HG03103 (cell line): ENCODE data around the gene TBCK.
"Not testable (repeated sequence)": the region's sequence is repeated elsewhere in the genome, so short reads cannot be mapped to it uniquely, and the experiment has no call there.

ENCODE experiments used
- ATAC-seq: cut with Tn5 transposase; IDR thresholded peaks from one replicate; pipeline ENCODE4 v1.9.1; 2021; ENCODE audit warnings: low read depth; ENCODE audit not compliant: unreplicated experiment

Gene TBCK

DNA sequence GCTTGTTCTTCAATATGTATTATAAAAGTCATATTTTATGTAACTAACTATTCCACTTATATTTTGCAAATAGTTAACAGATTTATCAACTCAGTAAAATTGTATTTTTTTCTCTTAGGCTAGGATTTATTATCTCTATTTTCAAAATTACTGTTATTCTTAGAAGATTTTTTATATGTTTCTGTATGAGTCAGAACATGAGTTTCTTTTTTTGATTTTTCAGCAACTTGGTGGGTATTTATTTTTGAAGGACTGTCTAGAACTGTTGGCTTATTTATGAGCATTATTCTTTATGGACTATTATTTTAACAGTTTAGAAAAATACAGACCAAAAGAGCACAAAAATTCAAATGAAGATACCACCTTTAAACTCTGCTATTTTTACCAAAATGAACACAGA lies 7.1 kb upstream of the TBCK start:
- no peak for ATAC-seq

GRCh38 chr4:106321814-106322213 lies 5.8 kb upstream of the TBCK start:
- not testable (repeated sequence) for ATAC-seq

DNA sequence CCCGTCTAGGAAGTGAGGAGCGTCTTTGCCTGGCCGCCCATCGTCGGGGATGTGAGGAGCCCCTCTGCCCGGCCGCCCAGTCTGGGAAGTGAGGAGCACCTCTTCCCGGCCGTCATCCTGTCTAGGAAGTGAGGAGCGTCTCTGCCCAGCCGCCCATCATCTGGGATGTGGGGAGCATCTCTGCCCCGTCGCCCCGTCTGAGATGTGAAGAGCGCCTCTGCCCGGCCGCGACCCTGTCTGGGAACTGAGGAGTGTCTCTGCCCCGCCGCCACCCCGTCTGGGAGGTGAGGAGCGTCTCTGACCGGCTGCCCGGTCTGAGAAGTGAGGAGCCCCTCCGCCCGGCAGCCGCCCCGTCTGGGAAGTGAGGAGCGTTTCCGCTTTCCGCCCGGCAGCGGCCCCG lies 5.2 kb upstream of the TBCK start:
- ATAC-seq, result not testable (repeated sequence)

DNA sequence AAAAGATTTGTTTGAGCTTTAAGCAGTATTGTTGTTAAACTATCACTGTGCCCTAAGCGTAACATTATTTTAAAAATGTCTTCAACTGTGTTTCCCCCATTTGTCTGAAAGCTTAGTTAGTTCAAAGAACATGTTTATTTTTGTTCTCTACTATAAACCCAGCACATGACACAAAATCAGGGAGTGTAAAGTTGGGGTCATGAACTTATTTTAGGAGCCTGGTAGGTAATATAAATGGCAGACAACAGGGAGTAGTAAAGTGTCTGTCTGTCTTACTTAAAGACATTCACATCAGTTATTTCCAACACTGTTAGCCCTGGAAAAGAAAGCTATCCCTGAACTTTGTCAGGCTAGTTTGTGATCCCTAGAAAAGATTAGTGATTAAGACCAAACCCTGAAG lies 4.2 kb upstream of the TBCK start:
- no peak for ATAC-seq

- ATAC-seq, result no peak
These were observed 2.5 kb upstream of the TBCK start for GRCh38 chr4:106318511-106318910.

- no peak for ATAC-seq
These were observed 1.8 kb upstream of the TBCK start for GRCh38 chr4:106317815-106318214.

DNA sequence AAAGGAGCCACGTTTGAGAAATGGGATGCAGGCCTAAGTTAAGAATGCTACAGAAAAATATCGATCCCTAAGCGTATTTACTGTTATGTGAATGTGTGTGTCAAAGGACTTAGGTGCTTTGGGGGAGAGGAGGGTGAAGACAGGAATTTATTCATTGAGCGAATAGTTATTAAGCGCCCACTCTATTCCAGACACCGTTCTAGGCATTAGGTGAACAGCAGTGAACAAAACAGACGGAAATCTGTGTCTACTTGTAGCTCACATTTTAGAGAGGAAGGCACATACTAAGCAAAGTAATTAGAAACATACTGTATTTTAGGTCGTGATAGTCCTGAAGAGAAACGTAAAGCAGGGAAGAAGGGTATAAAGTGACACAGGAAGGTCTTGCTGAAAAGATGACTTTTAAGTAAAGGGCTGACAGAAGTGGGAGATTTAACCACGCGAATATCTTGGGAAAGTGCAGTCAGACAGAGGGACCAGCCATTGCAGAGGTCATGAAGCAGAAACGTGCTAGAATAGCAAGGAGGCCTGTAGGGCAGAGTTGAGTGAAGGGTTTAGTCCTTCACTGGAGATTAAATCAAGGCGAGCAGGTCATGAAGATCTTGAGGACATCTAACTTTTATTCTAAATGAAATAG lies 882 bp upstream of the TBCK start:
- ATAC-seq, result no peak

- peak; percentile 17 for ATAC-seq
These were observed 487 bp downstream of the TBCK start for GRCh38 chr4:106315476-106315967.

DNA sequence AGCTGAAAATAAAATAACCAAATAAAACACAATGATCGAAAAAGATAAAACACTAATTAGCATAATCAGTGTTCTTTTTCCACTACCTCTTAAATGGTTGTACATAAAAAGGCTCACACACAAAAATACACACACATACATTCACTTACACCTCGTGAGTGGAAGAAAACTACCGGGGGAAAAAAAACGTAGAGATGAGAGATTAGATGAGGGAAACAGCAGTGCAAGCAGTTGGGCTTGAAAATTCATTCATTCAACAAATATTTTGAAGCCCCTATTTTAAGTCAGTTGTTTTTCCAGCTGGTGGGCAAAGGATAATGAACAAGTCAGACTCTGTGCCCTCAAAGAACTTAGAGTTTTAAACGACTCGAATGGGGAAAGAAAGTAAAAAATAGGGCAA lies 1.0 kb downstream of the TBCK start:
- ATAC-seq, result no peak

DNA sequence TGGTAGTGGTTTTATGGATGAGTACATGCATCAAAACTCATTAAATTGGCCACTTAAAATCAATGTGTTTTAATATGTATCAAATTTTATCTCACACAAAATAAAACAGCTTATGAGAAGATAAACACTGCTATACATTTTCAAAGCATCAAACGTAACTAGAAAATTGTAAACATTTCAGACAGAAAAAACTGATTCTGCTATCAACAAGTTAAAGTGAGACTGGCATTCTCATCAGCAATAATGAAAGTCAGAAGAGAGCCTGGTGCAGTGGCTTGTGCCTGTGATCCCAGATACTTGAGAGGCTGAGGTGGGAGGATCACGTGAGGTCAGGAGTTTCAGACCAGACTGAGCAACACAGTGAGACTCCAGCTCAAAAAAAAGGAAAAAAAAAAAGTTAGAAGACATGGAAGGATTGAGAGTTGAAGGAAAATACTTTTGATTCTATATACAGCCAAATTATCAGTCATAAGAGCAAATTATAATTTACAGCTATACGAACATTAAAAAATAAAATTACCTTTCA lies 2.9 kb downstream of the TBCK start:
- ATAC-seq, result no peak

DNA sequence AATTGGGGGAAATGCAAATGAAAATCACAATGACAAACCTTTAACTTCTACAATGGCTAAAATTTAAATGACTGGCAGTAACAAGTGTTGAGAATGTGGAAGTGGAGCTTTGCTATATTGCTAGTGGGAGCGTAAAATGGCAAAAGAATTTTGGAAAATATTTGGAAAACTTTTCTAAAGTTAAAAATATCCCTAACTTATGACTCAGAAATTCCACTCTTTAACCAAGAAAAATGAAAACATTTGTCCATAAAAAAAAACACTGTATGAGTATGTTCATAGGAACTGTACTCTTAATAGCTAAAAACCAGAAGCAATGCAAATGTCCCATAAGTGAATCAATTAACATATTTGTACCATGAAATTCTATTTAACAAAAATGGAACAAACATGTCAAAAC lies 3.6 kb downstream of the TBCK start:
- no peak for ATAC-seq

GRCh38 chr4:106306561-106306960 lies 9.4 kb downstream of the TBCK start:
- no peak for ATAC-seq

DNA sequence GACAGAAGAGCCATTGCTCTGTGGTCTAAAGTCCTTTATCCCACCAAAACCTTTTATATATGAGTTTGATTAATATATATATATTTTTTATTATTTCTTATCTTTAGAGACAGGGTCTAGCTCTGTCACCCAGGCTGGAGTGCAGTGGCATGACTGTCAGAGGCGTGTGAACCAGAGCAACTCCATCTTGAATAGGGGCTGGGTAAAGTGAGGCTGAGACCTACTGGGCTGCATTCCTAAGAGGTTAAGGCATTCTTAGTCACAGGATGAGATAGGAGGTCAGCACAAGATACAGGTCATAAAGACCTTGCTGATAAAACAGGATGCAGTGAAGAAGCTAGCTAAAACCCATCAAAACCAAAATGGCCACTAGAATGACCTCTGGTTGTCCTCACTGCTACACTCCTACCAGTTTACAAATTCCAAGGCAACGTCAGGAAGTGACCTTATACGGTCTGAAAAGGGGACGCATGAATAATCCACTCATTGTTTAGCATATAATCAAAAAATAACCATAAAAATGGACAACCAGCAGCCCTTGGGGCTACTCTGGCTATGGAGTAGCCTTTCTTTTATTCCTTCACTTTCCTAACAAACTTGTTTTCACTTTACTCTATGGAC lies 10.5 kb downstream of the TBCK start:
- ATAC-seq, result no peak

DNA sequence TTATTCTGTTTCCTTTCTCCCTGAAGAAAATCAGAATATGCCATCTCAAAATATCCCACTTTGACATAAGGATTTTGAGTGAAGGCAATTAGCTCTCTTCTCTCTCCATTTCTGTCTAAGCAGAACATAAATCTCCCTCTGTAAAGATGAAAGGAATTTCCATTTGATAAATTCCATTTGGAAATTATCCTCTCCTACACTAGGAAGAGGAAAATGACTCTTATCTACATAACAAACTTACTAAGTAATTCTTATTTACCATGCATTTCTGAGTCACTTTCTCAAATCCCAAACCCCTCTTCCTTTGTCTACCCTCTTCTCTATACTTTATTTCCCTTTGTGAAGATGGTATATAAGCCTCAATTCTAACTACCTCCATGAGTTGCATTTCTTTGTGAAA lies 11.4 kb downstream of the TBCK start:
- no peak for ATAC-seq

DNA sequence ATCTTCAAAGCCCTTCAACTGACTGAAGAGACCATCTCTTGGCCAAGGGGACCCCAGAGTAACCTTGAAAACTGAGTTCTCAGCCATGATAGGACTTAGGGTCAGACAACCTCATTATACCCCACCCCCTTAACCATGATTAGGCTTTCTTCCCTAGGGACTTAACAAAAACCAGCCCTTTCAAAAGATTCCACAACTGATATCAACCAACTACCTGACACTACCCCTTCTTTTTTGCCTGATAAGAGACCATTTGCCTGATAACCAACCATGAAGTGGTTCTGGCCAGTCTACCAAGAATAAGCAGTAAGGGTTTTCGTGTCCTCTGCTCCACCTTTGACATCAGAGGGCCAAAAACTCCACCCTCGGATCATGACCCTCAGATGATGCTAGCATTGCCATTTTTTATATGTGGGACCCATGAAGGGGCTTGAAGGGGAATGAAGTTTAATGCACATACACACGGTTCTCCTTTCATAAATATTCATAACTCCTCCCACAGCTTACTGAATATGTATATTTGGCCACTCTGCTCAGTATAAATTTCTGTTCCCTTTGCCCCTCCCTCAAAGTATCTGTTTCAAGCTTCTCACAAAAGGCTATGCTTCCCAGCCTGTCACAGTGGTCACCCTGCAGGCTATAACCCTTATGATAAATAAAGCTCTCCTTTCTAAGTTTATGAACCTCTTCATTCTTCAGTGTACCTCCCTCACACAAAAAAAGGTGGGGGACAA lies 12.3 kb downstream of the TBCK start:
- ATAC-seq, result no peak

GRCh38 chr4:106302062-106302438 lies 14.0 kb downstream of the TBCK start:
- no peak for ATAC-seq

DNA sequence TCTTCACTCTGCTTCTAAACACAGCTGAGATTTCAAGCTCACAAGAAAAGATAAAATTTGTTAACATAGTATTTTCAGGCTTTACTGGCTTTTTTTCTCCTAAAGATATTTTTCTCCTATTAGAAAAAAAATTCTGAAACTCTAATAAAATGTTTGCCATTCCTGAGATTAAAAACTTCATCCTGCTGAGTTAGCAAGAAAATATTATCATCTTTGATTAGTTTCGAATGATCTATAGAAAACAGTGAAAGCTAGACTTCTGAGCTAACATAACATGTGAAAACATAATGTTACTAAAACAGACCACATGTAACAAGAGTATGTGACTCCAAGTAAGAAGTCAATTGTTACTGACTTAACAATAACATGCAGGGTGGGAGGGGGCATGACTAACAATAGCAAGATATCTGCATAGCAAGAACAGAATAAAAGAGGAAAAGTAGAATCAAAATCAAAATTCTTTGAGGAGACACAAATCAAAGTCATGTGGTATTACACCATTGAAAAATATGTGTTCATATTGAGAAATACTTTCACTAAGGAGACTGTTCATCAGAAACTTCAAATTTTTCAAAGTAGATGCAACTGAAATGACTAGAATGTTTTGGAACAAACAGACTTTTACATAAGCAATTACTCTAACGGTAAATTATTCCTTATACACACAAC lies 14.5 kb downstream of the TBCK start:
- ATAC-seq, result no peak

- ATAC-seq, result no peak
These were observed 16.0 kb downstream of the TBCK start for GRCh38 chr4:106299977-106300376.

- no peak for ATAC-seq
These were observed 18.6 kb downstream of the TBCK start for GRCh38 chr4:106297245-106298035.

DNA sequence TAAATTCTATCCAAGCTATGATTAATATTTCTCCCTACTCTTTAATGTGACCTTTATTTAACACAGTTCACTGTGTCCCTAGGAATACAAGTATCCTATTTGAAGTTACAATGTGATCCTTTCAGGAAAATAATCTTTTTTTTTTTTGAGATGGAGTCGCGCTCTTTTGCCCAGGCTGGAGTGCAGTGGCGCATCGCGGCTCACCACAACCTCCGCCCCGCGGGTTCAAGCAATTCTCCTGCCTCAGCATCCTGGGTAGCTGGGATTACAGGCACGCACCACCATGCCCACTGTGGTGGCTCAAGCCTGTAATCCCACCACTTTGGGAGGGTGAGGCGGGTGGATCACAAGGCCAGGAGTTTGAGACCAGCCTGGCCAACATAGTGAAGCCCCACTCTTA lies 21.9 kb downstream of the TBCK start:
- no peak for ATAC-seq
